Lower leg skin (tissue), 4 donors: ENCODE results near the gene CWC22. TPM values are rescaled to one million over a fixed set of nuclear protein-coding genes. Genes with fewer than 3 reads are reported as not detected.

Source experiments
- DNase-seq, 2 donors: peaks; one replicate each; pipeline ENCODE4 v3.0.0-alpha.2; 2019; ENCODE audit warnings: low spot score in 2 of 2
- H3K4me3 ChIP-seq: fragments of 200-600 bp; sonication (generic); 2 replicates; pipeline ENCODE4 v1.5.1; 2017; ENCODE audit warnings: mild to moderate bottlenecking, low read depth; ENCODE audit not compliant: poor library complexity, severe bottlenecking
- POLR2A ChIP-seq, 2 donors: fragments of 450-650 bp; IDR thresholded peaks; one replicate each; pipeline ENCODE4 v1.6.1; 2016 to 2017; ENCODE audit warnings: antibody characterized with exemption in 2 of 2, mild to moderate bottlenecking in 1 of 2, moderate library complexity in 1 of 2
- WGBS, 2 donors: methylation state at CpG; one replicate each; pipeline ENCODE4 v1.1.5; 2018; 5-methylcytosine and 5-hydroxymethylcytosine counted together
- intact Hi-C: fragments of 100-400 bp; cut with DNase I; formaldehyde crosslinking; loops from one replicate; pipeline ENCODE4 v1.15.0; 2023; ENCODE audit warnings: low total_unique reads
- total RNA-seq, 4 donors: library from RNA; depleted of rRNA; stranded (reverse); fragments of >200 nt; gene quantifications; one replicate each; pipeline ENCODE4 v1.1.0, GENCODE V29; 2016
- TF ChIP-seq, protein P1 (sequence below), 3 donors: fragments of 450-650 bp; IDR thresholded peaks; one replicate each; pipeline ENCODE4 v1.5.1; 2016; ENCODE audit warnings: antibody characterized with exemption in 3 of 3, mild to moderate bottlenecking in 3 of 3, moderate library complexity in 2 of 3

CWC22 gene
- total RNA-seq, 4 donors from 2014 or later = 14.3 to 25.9 (median 19.3) TPM

GRCh38 chr2:180021850-180022249, 14.8 kb upstream of the CWC22 start:
- TF ChIP-seq POLR2A (IDR thresholded peaks at IDR 0.05) = no peak
- TF ChIP-seq, protein P1, sequence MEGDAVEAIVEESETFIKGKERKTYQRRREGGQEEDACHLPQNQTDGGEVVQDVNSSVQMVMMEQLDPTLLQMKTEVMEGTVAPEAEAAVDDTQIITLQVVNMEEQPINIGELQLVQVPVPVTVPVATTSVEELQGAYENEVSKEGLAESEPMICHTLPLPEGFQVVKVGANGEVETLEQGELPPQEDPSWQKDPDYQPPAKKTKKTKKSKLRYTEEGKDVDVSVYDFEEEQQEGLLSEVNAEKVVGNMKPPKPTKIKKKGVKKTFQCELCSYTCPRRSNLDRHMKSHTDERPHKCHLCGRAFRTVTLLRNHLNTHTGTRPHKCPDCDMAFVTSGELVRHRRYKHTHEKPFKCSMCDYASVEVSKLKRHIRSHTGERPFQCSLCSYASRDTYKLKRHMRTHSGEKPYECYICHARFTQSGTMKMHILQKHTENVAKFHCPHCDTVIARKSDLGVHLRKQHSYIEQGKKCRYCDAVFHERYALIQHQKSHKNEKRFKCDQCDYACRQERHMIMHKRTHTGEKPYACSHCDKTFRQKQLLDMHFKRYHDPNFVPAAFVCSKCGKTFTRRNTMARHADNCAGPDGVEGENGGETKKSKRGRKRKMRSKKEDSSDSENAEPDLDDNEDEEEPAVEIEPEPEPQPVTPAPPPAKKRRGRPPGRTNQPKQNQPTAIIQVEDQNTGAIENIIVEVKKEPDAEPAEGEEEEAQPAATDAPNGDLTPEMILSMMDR (IDR thresholded peaks at IDR 0.05) = no peak
- 93 to 94% methylated on average over 23 of the region's 23 CpGs for WGBS, 2 donors

DNA sequence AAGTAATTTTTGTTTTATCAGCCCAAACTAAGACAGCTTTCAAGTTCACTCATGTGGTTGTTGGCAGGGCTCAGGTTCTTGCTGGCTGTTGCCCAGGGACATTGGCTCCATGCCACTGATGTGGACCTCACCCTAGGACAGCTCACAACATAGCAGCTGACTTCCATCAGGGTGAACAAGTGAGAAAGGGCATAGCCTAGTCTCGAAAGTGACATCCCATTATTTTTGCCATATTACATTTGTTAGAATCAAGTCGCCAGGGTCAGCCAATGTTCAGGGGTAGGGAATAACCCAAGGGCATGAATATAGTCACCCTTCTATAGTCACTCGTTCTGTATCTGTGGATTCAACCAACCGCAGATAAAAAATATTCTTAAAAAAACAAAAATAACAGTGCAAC, 10.7 kb upstream of the CWC22 start:
- peak; percentile 34 to 89 for DNase-seq
- no peak overlapping the region for H3K4me3 ChIP-seq
- TF ChIP-seq, protein P1 (IDR thresholded peaks at IDR 0.05) = no peak
- TF ChIP-seq POLR2A (IDR thresholded peaks at IDR 0.05) = no peak
- intact Hi-C loops = no loop called here
- WGBS, 2 donors = 52 to 54% methylated on average over 4 of the region's 4 CpGs

More at GRCh38 chr2:180021850-180022249, 14.8 kb upstream of the CWC22 start:
- no peak overlapping the region for H3K4me3 ChIP-seq
- intact Hi-C loops = no loop called here
- no peak for DNase-seq

- intact Hi-C loops = no loop called here
- no peak for TF ChIP-seq POLR2A (IDR thresholded peaks at IDR 0.05)
- TF ChIP-seq, protein P1 (IDR thresholded peaks at IDR 0.05) = no peak
- H3K4me3 ChIP-seq = no peak overlapping the region
- 70 to 80% methylated on average over 2 of the region's 2 CpGs for WGBS, 2 donors
- DNase-seq = no peak
Observed at GRCh38 chr2:180016937-180017336, 9.8 kb upstream of the CWC22 start.

DNA sequence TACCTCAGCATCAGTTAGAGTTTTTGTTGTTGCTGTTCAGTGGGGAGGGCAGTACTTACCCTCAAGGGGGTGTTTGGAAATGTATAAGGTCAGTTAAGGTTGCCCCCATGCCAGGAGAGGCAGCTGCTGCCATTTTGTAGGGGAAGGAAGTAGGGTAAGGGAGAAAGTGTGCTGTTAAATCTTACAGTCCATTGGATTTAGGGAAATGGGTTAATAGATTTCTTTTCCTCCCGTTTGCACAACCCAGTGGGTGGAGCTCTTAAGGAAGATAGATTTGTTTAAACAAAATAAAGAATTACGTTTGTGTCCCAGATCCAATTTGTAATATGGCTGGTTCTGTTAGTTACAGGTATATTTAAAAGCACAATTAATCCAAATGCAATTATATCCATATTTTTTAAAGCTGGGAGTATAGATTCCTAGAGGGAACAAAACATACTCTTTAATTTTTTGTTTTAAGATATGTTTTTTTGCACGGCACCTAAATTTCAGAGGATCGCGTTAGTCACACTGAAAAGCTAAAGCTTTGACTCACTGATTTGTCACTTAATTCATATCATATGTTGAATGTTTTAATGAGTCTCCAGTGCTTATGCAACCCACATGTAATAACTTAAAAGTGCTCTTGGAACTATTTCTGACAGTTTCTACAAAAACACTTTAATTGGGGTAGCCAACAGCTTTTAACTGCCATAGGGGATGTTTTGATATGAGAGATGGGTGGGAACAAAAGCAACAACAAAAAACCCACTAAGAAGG, 9.0 kb upstream of the CWC22 start:
- WGBS, 2 donors = 27 to 29% methylated on average over 5 of the region's 5 CpGs
- no peak for DNase-seq
- intact Hi-C loops = no loop called here
- TF ChIP-seq, protein P1 (IDR thresholded peaks at IDR 0.05) = no peak
- TF ChIP-seq POLR2A (IDR thresholded peaks at IDR 0.05) = no peak
- H3K4me3 ChIP-seq = no peak overlapping the region

- 87% methylated on average over 4 of the region's 4 CpGs for WGBS, 2 donors
- TF ChIP-seq, protein P1 (IDR thresholded peaks at IDR 0.05) = no peak
- no peak for DNase-seq
- intact Hi-C loops = no loop called here
- no peak overlapping the region for H3K4me3 ChIP-seq
Observed at GRCh38 chr2:180012523-180012922, 5.4 kb upstream of the CWC22 start.

DNA sequence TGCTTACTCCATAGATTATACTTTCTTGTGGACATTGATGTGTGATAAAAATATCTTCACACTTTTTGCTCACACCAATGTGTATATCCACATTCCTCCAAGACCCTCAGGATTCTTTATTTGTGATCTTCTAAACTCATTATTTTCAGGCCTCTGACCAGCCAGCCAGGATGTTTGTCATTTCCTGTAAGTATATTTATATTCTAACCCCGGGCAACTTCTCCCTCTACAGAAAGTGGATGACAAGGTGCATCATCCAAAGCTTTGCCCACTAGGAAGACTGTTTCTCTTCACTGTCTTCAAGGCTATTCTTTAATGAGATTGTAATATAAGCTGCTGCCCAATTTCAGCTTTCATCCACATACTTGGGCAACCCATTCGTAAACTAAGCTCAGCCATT, 3.6 kb upstream of the CWC22 start:
- H3K4me3 ChIP-seq = no peak overlapping the region
- 69 to 86% methylated on average over 2 of the region's 2 CpGs for whole genome bisulfite sequencing, 2 donors
- no peak for DNase-seq
- intact Hi-C loops = no loop called here
- TF ChIP-seq POLR2A (IDR thresholded peaks at IDR 0.05) = no peak
- TF ChIP-seq, protein P1 (IDR thresholded peaks at IDR 0.05) = no peak
